PC-9 (cell line): Measurements from ENCODE around the gene CDH13. TPM values are rescaled to one million over a fixed set of nuclear protein-coding genes. Genes with fewer than 3 reads are reported as not detected.
A peak's percentile ranks its signal among the peaks of the same experiment; 100 is the strongest.

ENCODE experiments used
- BruUV-seq: library from RNA; stranded (reverse); fragments of 400-500 nt; replicated peaks from 2 replicates; lab custom pipeline; 2021; lab: Mats Ljungman, UMichigan
- CTCF ChIA-PET: fragments of 300-600 bp; sonication (Branson Sonifier 250); formaldehyde crosslinking; loops from one replicate; lab custom pipeline; 2022; ENCODE audit warnings: antibody characterized with exemption; lab: Charles Lee
- POLR2A ChIA-PET: fragments of 300-600 bp; sonication (Branson Sonifier 250); formaldehyde crosslinking; loops from one replicate; lab custom pipeline; 2022; ENCODE audit warnings: antibody characterized with exemption; ENCODE audit not compliant: unreplicated experiment; lab: Charles Lee
- DNase-seq, 2 experiments: peaks; one replicate each; pipeline versions ENCODE4 v3.0.0 to v3.0.0-alpha.2; 2015 to 2022; ENCODE audit warnings: mixed read lengths in 1 of 2
- H2AFZ ChIP-seq: fragments of 200-600 bp; sonication (generic); 2 replicates; pipeline ENCODE4 v1.8.1; 2017; ENCODE audit warnings: antibody characterized with exemption
- H3F3A ChIP-seq: fragments of 200-600 bp; sonication (generic); 2 replicates; pipeline ENCODE4 v1.8.1; 2017; ENCODE audit warnings: antibody characterized with exemption, mild to moderate bottlenecking, low read depth; ENCODE audit not compliant: insufficient read depth
- H3K27ac ChIP-seq: fragments of 200-600 bp; sonication (generic); 2 replicates; pipeline ENCODE4 v1.6.1; 2016; ENCODE audit warnings: mixed run types
- H3K27me3 ChIP-seq: fragments of 200-600 bp; sonication (generic); 2 replicates; pipeline ENCODE4 v1.6.1; 2016; ENCODE audit warnings: low read depth, mixed run types; ENCODE audit not compliant: insufficient read depth
- H3K36me3 ChIP-seq: fragments of 200-600 bp; sonication (generic); 2 replicates; pipeline ENCODE4 v1.6.1; 2016; ENCODE audit warnings: low read depth, mixed run types
- H3K4me1 ChIP-seq: fragments of 200-600 bp; sonication (generic); replicated peaks from 2 replicates; pipeline ENCODE4 v1.6.1; 2016; ENCODE audit warnings: mixed run types; ENCODE audit not compliant: insufficient read depth
- H3K4me2 ChIP-seq: fragments of 200-600 bp; sonication (generic); 2 replicates; pipeline ENCODE4 v1.6.1; 2017; ENCODE audit warnings: mixed run types
- H3K4me3 ChIP-seq: fragments of 200-600 bp; sonication (generic); 2 replicates; pipeline ENCODE4 v1.6.1; 2016; ENCODE audit warnings: mixed run types
- H3K79me2 ChIP-seq: fragments of 200-600 bp; sonication (generic); 2 replicates; pipeline ENCODE4 v1.6.1; 2017; ENCODE audit warnings: low read depth, mixed run types
- H3K9me2 ChIP-seq: fragments of 200-600 bp; sonication (generic); 2 replicates; pipeline ENCODE4 v1.8.1; 2017; ENCODE audit warnings: mild to moderate bottlenecking; ENCODE audit not compliant: insufficient read depth
- H3K9me3 ChIP-seq: fragments of 200-600 bp; sonication (generic); 2 replicates; pipeline ENCODE4 v1.8.1; 2016; ENCODE audit warnings: low read depth; ENCODE audit not compliant: insufficient read depth
- H4K20me1 ChIP-seq: fragments of 200-600 bp; sonication (generic); 2 replicates; pipeline ENCODE4 v1.8.1; 2017; ENCODE audit not compliant: insufficient read depth
- EZH2 ChIP-seq: fragments of 200-600 bp; sonication (generic); IDR thresholded peaks from 2 replicates; pipeline ENCODE4 v1.8.0; 2017; ENCODE audit warnings: antibody characterized with exemption, low read depth
- intact Hi-C: fragments of 100-400 bp; cut with micrococcal nuclease; formaldehyde crosslinking; loops from one replicate; pipeline ENCODE4 v1.10.0; 2022; ENCODE audit not compliant: unreplicated experiment
- total RNA-seq: library from RNA; stranded (reverse); gene quantifications from 2 replicates; pipeline ENCODE4 v1.2.3, GENCODE V29; 2021
- TF ChIP-seq, protein P1 (sequence below): fragments of 200-600 bp; sonication (generic); conservative IDR thresholded peaks from 2 replicates; pipeline ENCODE4 v1.6.1; 2017; ENCODE audit warnings: mixed run types, antibody characterized with exemption, mild to moderate bottlenecking, moderate library complexity

Gene CDH13
- total RNA-seq, 1 experiment from 2014 or later: 0.24 TPM

DNA sequence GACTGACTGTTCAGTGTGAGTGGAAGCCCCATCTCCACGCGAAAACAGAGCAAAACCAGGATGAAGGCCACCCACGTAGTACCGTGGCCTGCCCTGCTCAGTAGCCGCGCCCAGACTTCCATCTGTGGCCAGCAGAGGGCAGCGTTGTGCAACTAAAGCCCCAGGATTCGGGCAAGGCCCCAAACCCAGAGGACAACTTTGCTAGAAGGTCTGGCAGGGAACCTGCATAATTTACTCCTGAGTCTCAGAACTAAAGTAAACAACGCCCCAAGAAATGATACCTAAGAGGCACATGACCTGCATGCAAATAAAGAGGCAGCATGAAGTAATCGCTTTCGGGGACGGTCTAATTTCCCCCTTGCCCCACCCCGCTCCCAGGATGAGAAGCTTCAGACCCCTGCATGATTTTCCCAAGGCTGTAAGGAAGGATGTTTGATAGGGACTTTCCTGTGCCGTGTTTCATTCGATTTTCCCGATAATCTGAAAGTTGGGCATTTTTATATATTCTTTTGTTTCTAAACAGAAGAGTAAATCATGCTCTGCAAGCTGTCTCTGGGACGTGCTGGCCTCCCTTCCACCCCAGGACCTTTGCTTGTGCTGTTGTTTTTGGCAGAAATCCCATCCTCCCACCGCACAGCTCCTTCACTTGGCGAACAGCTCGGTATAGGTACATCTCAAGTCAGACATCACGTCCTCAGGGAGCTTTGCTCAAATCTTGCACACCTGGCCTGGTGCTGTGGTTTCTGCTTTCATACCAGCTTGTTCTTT lies 1199.6 kb downstream of the CDH13 start:
- H3K4me1 ChIP-seq: peaks cover 9% of the 10 kb centered on the region; the same call in 1 of the 2 replicates
- no peaks in the 10 kb centered on the region for H3K36me3 ChIP-seq
- H3K27ac ChIP-seq: no peak overlapping the region
- TF ChIP-seq, protein P1, sequence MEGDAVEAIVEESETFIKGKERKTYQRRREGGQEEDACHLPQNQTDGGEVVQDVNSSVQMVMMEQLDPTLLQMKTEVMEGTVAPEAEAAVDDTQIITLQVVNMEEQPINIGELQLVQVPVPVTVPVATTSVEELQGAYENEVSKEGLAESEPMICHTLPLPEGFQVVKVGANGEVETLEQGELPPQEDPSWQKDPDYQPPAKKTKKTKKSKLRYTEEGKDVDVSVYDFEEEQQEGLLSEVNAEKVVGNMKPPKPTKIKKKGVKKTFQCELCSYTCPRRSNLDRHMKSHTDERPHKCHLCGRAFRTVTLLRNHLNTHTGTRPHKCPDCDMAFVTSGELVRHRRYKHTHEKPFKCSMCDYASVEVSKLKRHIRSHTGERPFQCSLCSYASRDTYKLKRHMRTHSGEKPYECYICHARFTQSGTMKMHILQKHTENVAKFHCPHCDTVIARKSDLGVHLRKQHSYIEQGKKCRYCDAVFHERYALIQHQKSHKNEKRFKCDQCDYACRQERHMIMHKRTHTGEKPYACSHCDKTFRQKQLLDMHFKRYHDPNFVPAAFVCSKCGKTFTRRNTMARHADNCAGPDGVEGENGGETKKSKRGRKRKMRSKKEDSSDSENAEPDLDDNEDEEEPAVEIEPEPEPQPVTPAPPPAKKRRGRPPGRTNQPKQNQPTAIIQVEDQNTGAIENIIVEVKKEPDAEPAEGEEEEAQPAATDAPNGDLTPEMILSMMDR: peak; percentile 91
- no peak for TF ChIP-seq EZH2
- H3K9me3 ChIP-seq: no peaks in the 10 kb centered on the region; the same call in 1 of the 2 replicates
- no TSS peak for BruUV-seq
- no peak overlapping the region for H3K4me3 ChIP-seq
- CTCF ChIA-PET: interaction anchor here (0.9 kb wide), 1 partner anchor 14 kb away, joined by 3 read pairs; no protein-coding TSS in a partner anchor
- intact Hi-C loops: loop anchor here (1.0 to 10.0 kb wide), 5 partner anchors 53 to 348 kb away; partner anchors contain the start of genes OSGIN1 and SLC38A8
- 0 out of 2 replicates have a peak overlapping the region, but pooled peaks have one; percentile 61 for H2AFZ ChIP-seq
- H3K9me2 ChIP-seq: no peaks in the 10 kb centered on the region
- peaks cover 35% of the 10 kb centered on the region; the same call in 1 of the 2 replicates for H3K27me3 ChIP-seq
- POLR2A ChIA-PET: no interaction called here
- peak overlapping the region; percentile 43 for H3K4me2 ChIP-seq
- no peaks in the 10 kb centered on the region for H3F3A ChIP-seq
- peak; percentile 85 to 88 for DNase-seq
- no peaks in the 10 kb centered on the region for H3K79me2 ChIP-seq
- H4K20me1 ChIP-seq: no peaks in the 10 kb centered on the region

DNA sequence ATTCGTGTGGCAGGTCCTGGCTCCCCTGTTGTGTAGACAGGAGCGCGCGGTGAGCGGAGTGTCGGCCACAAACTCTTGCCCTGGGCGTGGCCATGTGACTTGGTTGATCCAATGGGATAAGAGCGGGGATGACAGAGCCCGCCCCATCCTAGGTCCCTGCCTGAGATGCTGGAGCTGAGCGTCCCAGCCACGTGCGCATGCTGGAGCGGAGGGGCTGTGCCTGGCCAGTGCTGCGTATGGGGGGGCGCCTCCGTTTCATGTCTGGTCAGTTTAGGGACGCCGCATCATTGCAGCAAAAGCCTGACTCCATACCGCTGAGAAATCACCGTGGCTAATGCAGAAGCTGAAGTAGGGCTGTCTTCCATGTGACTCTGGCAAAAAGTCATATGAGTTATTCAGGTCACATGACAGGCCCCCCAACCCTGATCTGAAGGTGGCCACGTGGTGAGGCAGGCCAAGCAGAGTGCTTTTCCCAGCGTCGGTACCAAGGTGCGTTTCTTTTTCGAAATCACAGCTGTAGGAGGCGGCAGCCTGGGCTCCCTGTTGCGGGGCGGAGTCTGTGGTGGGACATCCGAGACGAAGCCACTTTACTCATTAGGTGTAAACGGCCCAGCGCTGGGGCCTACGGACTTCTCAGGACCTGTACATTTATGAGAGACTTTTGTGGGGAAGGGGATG lies 1203.5 kb downstream of the CDH13 start:
- no TSS peak for BruUV-seq
- no peak overlapping the region for H3K27ac ChIP-seq
- H3K4me3 ChIP-seq: no peak overlapping the region
- H3K27me3 ChIP-seq: peaks cover 25% of the 10 kb centered on the region
- CTCF ChIA-PET: no interaction called here
- H2AFZ ChIP-seq: no peak overlapping the region
- H3K36me3 ChIP-seq: no peaks in the 10 kb centered on the region
- no peaks in the 10 kb centered on the region for H3K9me3 ChIP-seq
- no peak overlapping the region for H3K4me2 ChIP-seq
- no peaks in the 10 kb centered on the region for H3K9me2 ChIP-seq
- no peaks in the 10 kb centered on the region for H3F3A ChIP-seq
- no peak for DNase-seq
- POLR2A ChIA-PET: no interaction called here
- intact Hi-C loops: no loop called here
- no peaks in the 10 kb centered on the region for H3K79me2 ChIP-seq
- H4K20me1 ChIP-seq: no peaks in the 10 kb centered on the region
- H3K4me1 ChIP-seq: peaks cover 3% of the 10 kb centered on the region; the same call in 1 of the 2 replicates
- TF ChIP-seq EZH2: no peak
- TF ChIP-seq, protein P1: no peak

GRCh38 chr16:83830769-83831455 lies 1204.1 kb downstream of the CDH13 start:
- Histone ChIP-seq H3K27ac (no peak overlapping the region), H3K27me3 (peaks cover 25% of the 10 kb centered on the region), H4K20me1 (no peaks in the 10 kb centered on the region), H2AFZ (no peak overlapping the region), H3K79me2 (no peaks in the 10 kb centered on the region), H3F3A (no peaks in the 10 kb centered on the region), H3K4me3 (no peak overlapping the region), H3K4me2 (no peak overlapping the region), H3K9me3 (no peaks in the 10 kb centered on the region), H3K4me1 (peaks cover 6% of the 10 kb centered on the region), H3K9me2 (no peaks in the 10 kb centered on the region), H3K36me3 (no peaks in the 10 kb centered on the region)
- POLR2A ChIA-PET: no interaction called here
- CTCF ChIA-PET: no interaction called here
- intact Hi-C loops: no loop called here
- DNase-seq: no peak
- TF ChIP-seq EZH2: no peak
- TF ChIP-seq, protein P1: no peak
- no TSS peak for BruUV-seq
